Stimulated activated CD4-positive, alpha-beta T cell treated with anti-CD3 and anti-CD28 coated beads, Interleukin-2, amount 100 ng/mL, for 4 hours (primary cell): ENCODE data around the gene LPP.
A peak's percentile ranks its signal among the peaks of the same experiment; 100 is the strongest.

Source experiments
- DNase-seq: peaks from one replicate; pipeline ENCODE4 v3.0.0-alpha.2; 2020; ENCODE audit warnings: low read depth

Gene LPP

DNA sequence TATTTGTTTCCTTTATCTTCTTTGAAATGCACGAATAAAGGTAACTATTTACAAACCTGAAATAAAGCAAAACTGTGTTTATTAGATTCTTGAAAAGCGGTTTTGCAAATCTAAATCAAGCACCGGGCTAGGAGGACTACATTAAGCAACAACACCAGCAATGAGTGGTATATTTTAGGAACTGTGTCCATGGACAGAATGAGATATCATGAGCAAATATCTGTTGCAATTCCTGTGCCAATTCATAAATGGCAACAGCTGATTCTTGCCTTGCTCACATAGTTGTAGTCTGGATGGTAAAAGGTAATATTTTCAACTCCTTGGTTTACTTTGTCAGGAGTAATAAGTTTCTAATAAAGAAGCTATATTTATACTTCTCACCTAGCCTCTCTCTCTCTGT, 403.3 kb downstream of the LPP start:
- no peak for DNase-seq

DNA sequence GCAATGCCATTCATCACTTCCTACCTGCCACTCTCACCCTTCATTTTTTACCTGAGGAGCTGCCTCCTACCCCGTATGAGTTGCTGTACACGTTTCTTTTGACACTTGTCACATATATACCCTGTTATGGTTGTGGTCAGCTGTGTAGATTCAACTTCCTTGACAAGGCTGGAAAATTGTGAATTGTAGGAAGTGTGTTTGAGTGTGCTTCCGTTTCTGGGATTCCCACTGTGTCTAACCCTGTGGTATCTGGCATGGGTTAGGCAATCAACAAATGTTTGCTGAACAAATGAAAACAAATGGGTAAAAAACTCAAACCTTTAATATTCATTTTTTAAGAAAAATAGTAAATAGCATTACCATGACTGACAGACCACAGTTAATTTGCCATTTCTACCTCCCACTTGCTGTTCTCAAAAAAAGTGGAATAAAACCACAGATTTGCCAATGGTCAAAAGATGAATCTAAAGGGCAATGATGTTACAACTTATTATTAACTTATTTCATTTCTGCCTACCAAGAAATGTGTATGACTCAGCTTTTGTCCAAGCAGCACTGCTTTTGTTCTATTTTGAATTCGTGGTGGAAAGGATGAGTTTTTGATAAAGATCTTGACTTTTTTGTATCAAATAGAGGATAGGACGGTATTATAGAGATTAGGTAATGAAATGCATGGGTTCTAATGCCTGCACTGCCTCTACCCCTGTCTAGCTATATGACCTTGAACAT, 404.6 kb downstream of the LPP start:
- no peak for DNase-seq

DNA sequence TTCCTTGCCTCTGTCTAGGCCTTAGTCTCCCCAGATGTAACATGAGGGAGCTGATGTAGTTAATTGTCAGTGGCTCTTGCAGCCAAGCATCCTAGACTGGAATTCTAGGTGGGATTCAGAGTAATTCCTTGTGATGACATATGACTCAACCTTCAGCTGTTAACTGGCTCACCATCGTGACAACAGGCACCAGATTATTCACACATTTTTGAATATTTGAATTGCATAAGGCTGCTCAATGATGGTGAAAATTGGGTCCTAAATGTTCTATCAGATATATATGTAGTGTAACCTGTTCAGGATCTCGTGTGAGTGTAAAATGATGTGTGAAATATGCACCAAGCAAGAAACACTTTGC, 405.1 kb downstream of the LPP start:
- DNase-seq, result no peak

DNA sequence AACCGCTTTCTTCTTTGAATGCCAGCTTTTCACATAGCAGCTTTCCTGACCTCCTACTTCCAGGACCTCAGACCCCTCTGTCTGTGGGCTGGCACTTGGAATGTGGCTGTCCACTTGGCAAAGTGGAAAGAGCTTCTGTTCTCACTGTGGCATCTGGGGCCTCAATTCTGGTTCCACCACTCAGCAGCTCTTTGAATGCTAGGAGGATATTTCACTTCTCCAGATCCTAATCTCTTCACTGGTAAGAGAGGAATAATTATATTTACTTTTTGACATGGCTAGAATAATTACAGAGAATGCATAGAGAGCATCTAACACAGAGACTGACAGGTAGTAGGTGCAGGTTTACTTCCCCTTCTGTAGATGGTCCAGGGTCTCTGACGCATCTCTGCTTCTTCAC, 405.9 kb downstream of the LPP start:
- no peak for DNase-seq

DNA sequence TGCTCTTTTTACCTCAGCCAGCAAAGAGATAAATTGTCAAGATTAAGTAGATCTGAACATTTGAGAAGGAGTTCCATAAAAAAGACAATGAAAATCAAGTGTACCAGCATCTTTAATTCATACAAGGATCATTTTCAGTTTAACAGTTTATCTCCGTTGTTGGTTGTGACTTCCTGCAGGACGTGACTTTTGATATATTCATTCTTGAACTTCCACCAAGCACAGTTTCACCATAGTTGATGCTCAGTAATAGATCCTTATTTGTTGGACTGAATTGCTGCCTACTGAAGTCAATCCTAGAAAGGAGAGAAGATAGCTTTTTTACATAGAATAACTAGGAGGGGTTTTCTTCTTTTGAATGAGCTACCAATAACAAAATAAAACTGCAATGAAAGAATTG, 408.2 kb downstream of the LPP start:
- no peak for DNase-seq

DNA sequence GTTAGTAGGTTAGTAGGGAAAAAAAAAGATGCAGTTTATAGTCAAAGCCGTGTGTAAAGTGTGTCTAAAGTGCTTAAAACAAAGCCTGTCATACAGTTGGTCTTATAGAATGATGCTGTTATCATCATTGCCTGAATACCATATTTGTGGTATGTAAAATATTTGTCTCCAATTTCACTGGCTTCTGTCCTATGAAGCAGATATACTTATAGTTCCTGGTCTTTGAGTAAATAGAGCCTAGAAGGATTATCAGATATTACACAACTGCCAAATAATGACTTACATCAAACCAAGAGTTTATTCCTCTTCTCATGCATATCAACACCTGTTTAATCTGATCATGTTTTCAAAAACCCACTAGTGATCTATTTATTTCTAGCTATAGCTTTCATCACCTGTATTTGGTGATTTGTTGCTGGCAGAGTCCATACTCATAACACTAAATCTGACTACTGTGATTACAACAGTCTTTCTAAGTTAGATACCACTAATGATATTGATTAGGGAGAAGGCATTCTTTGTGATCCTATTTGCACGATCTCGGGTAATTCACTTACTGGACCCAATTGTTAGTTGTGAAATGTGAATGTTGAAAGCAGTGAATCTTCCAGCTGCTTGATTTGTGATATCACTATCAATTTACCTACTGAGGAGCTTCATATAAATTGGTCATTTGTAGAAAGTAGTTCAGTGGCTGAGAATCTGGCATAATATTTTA, 413.7 kb downstream of the LPP start:
- no peak for DNase-seq

DNA sequence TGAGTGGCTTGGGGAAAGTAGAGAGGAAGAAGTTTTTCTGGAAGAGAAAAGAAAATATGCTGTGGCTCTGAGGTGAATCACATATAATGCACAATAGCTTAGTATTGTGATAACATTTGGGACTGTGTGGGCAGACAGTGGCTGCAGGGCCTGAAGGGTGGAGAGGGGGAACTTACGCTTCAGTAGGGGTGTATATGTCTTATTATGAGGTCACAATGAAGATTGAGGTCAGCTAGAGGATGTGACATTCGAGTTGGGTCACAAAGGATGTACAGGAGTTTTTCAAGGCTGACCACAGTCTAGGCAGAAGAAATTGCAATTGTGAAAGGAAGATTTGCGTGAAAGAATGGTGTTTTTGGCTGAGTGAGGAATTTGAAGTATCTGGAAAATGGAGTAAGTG, 414.8 kb downstream of the LPP start:
- DNase-seq, result no peak

DNA sequence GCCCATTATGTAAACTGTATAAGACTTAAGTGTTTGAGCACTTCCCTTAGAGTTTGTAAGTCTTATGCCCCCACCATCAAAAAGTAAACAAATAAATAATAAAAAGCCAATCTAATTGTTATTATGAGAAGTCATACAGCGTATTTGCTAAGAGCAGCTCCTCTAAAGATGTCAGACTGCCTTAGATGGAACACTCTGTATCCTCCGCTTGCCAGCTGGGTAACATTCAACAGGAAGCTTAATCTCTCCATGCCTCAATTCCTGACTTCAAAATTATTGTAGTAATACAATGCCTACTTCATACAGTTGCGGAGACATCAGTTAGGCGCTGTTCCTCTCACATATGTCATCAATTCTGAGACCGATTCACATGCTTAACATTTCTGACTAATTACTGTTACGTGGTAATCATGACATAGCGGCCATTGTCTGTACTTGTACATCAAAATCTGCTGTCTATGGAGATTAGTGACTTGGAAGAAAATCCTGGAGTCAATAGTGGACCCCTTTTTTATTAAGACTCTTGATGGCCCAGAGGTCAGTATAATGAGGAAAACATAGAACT, 417.7 kb downstream of the LPP start:
- DNase-seq, result no peak

DNA sequence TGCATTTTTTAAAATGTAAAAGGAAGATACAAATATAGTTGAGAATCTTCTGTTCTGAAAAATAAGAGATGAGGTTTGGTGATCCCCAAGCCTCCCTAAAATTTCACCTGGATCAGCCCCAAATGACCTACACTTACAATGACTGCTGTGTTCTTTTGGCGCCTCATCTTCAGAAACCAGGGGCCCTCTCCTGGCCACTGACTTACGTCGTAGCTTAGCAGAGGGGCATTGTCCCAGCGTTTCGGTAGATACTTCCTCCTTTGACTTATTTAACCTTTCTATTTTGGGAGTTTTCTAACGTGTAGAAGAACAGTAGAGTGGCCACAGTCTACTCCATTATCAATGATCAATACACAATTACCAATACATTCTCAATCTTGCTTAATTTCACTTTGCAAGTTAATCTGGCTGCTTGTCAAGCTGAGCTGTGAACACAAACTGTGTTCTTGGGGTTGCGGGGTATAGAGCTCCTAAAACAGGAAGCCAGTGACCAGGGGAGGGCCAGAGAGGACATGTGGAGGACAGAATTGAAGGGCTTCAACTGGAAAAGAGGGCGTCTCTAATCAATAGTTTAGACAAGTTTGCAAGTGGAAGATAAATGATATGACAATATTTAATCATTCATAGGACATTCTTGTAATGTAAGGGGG, 419.5 kb downstream of the LPP start:
- no peak for DNase-seq

DNA sequence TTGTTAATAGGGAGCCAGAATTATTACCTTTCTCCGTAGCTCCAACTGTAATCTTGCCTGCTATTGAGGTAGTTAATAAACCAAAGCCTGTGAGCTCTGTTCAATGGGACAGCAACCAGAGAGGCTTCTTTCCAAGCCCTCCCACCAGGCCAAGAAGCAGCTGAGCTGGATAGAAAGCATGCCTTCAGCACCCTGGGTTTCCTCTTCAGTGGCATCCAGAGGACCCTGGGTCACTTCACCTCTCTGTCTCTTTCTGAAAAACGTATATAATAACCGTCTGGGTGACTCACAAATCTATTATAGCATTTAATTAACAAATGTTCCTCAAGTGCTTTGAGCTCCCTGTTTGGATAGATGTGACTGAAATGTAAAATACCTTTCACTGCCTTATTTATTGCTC, 420.0 kb downstream of the LPP start:
- no peak for DNase-seq

DNA sequence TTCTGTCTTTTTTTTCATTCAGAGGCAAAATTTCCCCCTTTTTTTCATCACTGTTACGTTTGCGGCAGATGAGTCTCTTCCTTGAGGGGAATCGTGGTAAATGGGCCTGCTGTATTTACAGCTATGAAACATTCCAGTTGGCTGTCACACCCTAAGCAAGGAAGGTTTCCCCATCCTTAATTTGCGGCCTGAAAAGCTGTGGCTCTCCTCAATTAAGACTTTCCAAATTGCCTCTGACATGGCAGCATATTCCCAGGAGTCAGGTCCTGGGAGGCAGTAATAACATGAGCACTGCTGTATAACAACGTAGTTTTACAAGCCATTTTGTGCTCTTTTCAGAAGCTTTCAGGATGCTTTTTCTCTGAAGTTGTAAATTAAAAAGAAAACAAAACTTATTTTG, 420.9 kb downstream of the LPP start:
- no peak for DNase-seq

DNA sequence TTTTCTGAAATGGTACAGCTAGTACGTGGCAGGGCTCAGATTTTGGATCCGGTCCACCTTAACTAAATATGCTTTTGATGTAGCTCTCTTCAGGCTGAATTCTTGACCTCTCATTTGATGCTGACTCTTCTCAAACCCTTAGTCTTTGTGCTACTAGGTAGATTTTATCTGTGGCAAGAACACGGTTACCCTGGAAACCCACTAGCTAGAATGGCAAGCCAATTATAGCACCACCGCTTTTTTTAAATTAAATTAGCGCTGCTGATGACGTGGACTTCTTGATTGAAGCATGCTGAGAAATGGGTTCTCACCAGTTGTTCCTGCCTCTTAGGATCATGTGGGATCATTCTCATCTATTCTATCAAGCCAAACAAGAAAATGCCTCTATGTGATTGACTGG, 421.5 kb downstream of the LPP start:
- DNase-seq, result no peak

DNA sequence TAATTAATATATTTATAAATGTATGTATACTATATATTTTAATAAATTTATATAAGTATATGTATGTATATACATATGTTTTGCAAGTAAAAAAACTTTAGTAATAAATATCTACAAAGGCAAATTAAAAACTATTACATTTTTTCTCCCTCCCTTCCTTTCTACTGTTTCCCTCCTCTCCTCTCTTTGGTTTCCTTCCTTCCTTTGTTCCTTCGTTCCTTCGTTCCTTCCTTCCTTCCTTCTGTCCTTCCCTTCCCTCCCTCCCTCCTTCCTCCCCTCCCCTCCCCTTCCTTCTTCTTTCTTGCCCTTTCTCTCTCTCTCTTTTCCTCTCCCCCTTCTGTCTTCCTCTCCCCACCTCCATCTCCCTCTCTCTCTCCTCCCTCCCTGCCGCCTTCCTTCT, 423.6 kb downstream of the LPP start:
- DNase-seq, result no peak

DNA sequence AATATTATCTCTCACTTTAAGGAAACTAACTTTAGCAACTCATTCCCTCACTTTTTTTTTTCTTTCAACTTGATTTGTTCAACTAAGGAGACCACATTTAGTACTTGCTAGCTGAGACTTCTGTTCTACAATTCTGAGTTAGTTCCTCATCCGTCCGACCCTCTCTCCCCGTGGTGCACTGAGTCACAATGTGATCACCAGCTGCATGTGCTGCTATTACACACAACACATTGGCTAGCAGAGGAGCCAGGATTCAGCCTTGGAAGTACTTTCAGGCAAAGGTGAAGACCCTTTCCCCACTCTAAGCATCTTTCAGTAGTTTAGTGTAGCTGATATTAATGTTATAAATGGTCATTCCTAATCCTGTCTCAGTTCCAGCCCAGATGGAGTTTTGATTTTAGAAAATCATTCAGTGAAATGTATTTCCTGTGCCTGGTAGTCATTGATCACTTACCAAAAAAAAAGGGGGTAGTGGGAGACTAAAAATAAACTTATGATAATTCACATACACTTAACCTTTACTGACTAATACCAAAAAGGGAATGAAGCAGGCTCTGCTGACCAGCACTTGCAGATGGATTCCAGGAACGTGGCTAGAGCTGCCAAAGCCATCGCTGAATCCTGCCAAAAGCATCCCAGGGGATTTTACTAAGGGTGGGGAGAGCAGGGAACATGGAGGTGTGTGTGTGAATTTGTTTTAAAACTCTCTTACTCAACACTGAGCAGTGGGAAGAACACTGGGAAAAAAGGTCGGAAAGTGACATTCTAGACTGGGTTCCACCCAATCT, 424.8 kb downstream of the LPP start:
- DNase-seq, result no peak

DNA sequence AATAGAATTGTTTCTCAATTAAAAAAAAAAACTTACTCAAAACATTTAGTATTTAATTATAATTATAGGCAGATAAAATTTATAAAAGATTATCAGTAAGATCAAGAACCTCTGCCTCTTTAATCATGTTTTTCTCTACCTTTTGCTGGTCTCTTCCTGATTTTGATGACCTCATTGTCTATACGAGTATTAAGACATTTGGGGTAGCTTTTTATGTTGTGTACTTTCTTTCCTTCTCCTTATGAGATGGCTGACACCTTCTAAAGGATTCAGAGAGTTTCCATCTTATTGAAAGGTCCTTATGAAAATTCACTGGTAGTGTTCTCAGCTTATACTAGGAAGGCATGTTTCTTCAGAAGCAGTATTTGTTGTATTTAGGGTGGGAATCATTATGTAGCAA, 426.3 kb downstream of the LPP start:
- no peak for DNase-seq

DNA sequence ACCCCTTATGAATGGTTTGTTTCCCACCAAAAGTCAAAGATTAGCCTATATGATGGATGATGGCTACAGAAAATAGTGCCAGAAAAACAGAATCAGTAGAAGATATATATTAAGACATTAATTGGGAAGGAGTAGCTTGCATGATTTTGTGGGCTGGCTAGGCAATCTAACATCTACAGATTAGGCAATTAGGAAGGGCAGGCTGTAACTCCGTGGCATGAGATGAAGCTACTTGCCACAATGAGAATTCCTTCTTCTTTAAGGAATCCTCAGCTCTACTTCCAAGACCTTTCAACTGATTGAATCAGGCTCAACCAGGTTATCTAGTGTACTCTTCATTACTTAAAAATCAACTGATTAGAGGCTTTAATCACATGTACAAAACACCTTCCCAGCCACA, 426.7 kb downstream of the LPP start:
- no peak for DNase-seq

DNA sequence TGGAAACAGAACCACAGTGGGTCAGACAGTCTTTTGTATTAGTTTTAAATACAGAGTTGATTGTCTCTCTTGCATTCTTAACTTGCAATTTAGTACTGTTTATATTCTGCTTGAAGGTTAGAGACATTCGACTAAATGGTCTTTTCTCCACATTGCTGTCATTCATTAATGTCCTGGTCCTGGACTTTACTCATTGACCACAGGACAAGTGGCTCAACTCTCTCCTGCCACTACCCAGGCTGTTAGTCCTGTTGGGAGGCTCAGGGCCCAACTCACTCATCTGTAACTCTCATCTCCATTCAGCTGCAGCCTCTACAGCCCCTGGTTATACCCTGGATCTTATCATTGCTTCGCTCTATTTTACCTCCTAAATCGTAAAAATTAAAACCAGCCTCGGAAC, 427.4 kb downstream of the LPP start:
- no peak for DNase-seq

DNA sequence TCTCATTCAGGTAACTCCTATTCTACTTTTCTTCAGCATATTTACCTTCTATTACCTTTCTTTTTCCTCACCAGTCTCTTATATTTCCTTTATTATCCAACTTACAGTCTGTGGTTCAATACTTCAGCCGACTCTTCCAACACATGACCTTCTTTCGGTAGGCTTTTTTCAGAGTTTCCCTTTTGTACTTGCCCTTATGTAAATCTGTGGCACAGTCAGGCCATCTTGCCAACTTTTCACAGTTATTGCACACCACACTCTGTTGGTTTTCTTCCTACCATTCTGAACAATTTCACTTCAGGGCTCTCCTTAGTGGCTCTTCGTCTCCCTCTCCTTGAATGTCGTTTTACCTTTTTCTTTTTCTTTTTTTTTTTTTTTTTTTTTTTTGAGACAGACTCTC, 427.8 kb downstream of the LPP start:
- no peak for DNase-seq

DNA sequence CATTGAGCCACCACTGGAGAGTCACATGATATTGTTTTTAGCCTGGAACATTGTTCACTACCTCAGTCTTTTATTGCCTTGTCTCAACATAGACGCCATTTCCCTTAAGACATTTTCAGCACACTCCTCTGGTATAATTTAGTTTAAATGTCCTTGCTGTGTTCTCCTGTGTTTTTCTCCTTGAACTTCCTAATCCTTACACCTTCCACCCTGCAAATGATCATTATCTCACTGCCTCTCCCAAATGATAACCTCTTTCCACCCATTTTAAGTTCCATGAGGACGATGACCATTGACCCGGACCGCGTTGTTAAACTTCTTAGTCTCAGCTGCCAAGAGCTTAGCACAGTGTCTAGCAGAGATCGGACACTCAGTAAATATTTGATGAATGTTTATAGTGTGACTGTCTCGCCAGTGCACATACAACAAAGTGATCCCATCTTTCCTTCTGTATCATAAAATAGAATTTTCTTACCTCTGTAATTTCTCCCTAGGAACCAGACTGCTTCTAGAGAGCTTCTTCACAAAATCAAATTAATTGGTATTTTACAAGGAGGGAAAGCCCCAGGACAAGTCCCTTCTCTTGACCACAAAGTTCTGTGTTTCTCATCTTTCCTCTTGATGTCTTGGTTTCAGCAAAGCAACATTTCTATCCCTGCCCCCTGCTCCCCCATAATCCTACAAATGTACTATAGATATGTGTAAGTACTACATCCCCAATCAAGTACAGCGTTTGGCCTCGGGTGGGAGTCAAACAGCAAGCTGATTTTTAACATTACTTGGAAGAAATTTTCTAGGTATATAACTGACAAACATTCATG, 429.6 kb downstream of the LPP start:
- DNase-seq, result no peak

DNA sequence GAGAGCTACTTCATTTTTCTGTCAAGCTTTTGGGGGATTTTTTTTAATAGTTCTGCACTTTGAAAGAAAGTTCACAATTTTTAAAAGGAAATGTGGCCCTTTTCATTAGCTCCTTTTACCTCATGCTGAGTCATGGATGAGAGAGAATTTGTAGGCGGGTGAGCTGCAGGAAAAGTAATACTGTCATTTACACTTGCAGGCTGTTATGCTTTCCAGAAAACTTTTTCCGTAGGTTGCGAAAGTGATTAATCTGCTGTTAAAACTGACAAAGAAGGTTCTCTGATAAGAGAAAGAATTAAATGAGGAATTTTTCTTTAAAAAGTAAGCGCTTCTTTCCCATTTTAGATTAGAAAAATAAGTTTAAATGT, 430.2 kb downstream of the LPP start:
- peak; percentile 24 for DNase-seq

DNA sequence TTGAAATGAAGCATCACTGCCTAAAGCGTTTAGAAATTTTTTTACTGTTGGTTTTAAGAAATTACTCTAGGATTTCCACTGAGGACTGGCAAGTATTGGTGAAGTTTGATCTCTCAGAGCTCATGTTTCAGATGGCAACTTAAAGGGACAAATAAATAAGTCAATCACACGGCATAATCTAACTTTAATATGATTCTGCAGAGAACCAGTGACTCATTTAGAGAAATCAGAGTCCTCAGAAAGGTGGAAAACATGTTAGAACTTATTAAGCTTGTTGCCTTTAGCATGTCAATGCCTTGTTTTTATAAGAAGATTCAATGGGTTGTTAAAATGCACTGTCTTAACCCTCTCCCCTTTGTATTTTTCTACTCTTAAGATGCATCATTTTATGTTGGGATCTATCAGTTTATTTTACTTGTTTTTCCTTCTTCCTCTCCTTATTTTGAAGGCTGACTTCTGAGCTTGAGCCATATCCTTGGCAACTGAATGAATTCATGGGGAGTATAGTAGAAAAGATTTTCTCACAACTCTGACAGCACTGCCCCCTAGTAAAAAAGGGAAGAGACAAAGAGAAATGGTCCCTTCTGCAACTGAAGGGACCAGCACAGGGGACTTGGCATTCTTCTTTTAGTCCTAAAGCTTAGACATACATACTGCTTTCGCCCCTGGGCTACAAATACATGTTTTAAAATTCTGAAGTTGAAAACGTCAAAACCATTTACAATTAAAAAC, 431.2 kb downstream of the LPP start:
- no peak for DNase-seq
